GM13976 (cell line): ENCODE measurements around the gene TNS1.

Source experiments
- DNase-seq: peaks from one replicate; pipeline ENCODE4 v3.0.0; 2012; ENCODE audit warnings: low spot score
- CTCF ChIP-seq: IDR thresholded peaks from 2 replicates; pipeline ENCODE4 v1.5.1; 2012; ENCODE audit warnings: borderline replicate concordance, mild to moderate bottlenecking; ENCODE audit not compliant: insufficient read depth; ENCODE audit errors: extremely low read depth, missing control alignments, control extremely low read depth
- in situ Hi-C: fragments of 300-500 bp; cut with MboI; formaldehyde crosslinking; loops from one replicate; pipeline ENCODE4 v1.12.0; 2022; ENCODE audit warnings: low sequenced_read_pairs, mixed read lengths, inconsistent platforms; ENCODE audit not compliant: unreplicated experiment

TNS1 gene

GRCh38 chr2:217959723-217960122 is 43.1 kb downstream of the TNS1 start:
- no peak for TF ChIP-seq CTCF
- no peak for DNase-seq

GRCh38 chr2:217958884-217959225 is 43.9 kb downstream of the TNS1 start:
- no peak for DNase-seq
- no peak for TF ChIP-seq CTCF
- in situ Hi-C loops, result no loop called here

More at GRCh38 chr2:217959723-217960122, 43.1 kb downstream of the TNS1 start:
- in situ Hi-C loops, result no loop called here

- in situ Hi-C loops, result no loop called here
- TF ChIP-seq CTCF, result no peak
- DNase-seq, result no peak
Observed at GRCh38 chr2:217958206-217958883, 44.5 kb downstream of the TNS1 start.

- in situ Hi-C loops, result no loop called here
- no peak for DNase-seq
- TF ChIP-seq CTCF, result no peak
Observed at GRCh38 chr2:217956586-217957457, 46.0 kb downstream of the TNS1 start.

- in situ Hi-C loops, result no loop called here
- no peak for TF ChIP-seq CTCF
- no peak for DNase-seq
Observed at GRCh38 chr2:217955881-217956493, 46.8 kb downstream of the TNS1 start.

GRCh38 chr2:217954971-217955740 is 47.6 kb downstream of the TNS1 start:
- DNase-seq, result no peak
- TF ChIP-seq CTCF, result no peak
- in situ Hi-C loops, result no loop called here
